GM21367 (cell line): ENCODE results near the gene SLC4A2.
"Not testable (repeated sequence)": the region's sequence is repeated elsewhere in the genome, so short reads cannot be mapped to it uniquely, and the experiment has no call there.

Source experiments
- ATAC-seq: cut with Tn5 transposase; IDR thresholded peaks from one replicate; pipeline ENCODE4 v1.9.1; 2021; ENCODE audit not compliant: unreplicated experiment

SLC4A2 gene

GRCh38 chr7:151025924-151026671, 33.3 kb upstream of the SLC4A2 start:
- ATAC-seq: no peak

- not testable (repeated sequence) for ATAC-seq
Measured at GRCh38 chr7:151026771-151027727, 32.3 kb upstream of the SLC4A2 start.

DNA sequence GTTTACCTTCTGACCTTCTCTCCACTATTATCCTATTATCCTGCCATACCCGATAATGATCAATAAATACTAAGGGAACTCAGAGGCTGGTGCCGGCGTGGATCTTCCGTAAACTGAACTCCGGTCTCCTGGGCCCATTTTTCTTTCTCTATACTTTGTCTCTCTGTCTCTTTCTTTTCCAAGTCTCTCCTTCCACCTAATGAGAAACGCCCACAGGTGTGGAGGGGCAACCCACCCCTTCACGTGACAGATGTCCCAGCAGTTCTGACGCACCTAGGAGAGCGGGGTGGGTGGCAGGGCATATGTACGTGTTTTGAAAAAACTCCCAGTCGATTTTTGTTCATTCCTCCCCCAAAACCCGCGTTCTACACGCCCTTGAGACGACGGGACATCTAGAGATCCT, 31.7 kb upstream of the SLC4A2 start:
- not testable (repeated sequence) for ATAC-seq

DNA sequence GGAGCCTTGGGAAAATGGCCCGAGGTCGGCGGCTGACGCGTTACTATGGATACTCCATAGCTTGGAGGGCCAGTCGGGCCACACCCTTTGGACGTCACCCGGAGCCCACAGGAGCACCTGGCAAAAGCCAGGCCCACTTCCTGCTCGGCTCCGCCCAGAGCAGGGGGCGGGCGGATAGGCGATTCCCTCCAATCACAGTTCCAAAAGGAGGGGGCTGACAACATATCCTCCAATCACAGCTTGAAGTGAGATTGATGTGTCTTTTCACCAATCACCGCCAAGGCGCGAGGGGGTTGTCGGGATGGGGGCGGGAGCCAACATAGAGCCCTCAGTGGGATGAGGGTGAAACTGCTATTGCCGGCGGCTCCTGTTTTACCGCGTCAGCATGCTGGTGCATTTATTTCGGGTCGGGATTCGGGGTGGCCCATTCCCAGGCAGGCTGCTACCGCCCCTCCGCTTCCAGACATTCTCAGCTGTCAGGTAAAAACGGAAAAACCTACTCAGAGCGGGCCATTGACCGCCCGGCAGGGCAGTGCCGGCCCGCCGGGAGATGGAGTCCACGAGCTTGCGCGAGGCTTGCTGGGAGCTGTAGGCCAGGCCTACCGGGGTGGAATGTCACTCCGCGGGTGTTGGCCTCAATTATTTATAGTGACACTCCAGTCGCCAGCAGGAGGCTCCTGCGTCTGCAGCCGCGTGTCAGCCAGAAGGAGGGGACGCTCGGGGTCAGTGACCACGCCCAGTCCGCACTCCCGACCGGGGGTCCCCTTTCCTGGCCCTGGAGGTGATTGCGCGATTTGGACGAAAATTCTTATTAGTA, 31.1 kb upstream of the SLC4A2 start, which contains the start of gene ABCB8:
Gene ABCB8, plus strand, starts transcription at position 320 of the 817 bp plus-strand sequence. Its CDS starts 66 bp downstream, at position 386.
- peak; percentile 95 for ATAC-seq

GRCh38 chr7:151028948-151029501, 30.4 kb upstream of the SLC4A2 start:
- ATAC-seq: no peak

DNA sequence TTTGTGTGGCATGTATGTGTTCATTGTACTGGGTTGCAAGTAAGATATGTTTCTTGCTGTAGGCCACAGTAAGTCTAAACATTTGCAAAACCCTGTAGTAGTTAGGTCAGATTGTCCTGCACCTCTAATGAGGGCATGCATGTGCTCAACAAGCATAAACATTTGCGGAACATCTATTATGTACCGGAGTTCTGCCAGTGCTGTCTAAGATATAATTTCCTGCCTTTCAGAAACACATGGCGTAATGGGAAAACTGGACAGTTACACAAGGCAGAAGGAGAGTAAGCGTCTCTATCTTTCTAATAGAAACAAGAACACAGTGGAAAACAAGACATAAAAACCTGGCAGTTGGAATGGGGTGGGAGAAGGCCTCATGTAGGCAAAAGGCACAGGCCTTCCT, 28.4 kb upstream of the SLC4A2 start:
- no peak for ATAC-seq

- ATAC-seq: no peak
Measured at GRCh38 chr7:151032936-151033863, 26.2 kb upstream of the SLC4A2 start.

DNA sequence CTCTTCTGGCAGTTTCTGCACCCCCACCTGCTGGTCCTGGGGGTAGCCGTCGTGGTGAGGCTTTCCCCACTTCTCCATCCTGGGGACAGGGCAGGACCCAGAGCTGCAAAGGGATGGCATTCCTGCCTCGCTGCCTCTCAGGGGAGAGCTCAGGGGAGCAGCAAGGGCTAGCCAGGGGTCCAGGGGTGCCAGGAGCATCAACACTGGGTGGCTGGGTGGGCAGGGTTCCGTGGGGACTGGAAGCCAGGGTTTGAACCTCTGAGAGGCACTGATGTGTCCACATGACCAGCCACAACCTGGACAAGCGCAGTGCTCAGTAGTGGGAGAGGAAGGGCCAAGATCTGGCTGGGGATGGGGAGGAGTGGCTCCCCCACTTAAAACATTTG, 25.5 kb upstream of the SLC4A2 start:
- ATAC-seq: no peak

GRCh38 chr7:151034312-151035025, 24.9 kb upstream of the SLC4A2 start:
- no peak for ATAC-seq

- ATAC-seq: no peak
Measured at GRCh38 chr7:151035026-151035717, 24.2 kb upstream of the SLC4A2 start.

- ATAC-seq: no peak
Measured at GRCh38 chr7:151035902-151036301, 23.5 kb upstream of the SLC4A2 start.

GRCh38 chr7:151038951-151039849, 20.2 kb upstream of the SLC4A2 start:
- no peak for ATAC-seq

DNA sequence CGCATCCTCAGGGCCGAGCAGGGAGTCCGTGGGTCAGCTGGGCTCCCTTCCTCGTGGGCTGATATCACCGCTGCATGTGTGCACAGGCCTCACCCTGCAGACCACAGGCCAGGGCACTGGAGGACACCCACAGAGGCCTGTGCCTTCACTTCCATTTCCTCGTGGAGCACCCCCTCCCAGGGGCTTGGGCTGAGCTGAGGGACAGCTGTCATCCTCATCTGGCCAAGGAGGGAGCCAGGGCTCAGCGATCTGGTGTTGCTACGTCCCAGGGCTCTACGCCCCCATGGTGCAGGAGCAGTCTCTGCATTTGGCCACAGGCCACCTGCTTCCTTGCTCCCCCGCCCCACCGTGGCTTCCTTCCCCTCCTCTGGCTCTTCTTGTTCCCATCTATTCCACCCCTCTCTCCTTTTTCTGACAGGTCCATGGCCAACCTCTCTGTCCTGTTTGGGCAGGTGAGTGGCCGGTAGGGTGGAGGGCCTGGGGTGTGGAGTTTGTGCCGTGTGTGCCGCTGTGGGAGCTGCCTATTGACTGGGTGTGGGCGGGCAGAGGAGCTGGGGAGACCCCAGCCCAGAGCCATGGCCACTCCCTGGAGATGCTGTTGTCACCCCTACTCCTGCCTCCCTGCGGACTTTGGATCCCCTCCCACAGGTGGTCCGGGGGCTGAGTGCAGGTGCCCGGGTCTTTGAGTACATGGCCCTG, 19.4 kb upstream of the SLC4A2 start:
- ATAC-seq: no peak

- no peak for ATAC-seq
Measured at GRCh38 chr7:151040616-151041375, 18.6 kb upstream of the SLC4A2 start.

GRCh38 chr7:151043449-151043848, 15.9 kb upstream of the SLC4A2 start:
- not testable (repeated sequence) for ATAC-seq

DNA sequence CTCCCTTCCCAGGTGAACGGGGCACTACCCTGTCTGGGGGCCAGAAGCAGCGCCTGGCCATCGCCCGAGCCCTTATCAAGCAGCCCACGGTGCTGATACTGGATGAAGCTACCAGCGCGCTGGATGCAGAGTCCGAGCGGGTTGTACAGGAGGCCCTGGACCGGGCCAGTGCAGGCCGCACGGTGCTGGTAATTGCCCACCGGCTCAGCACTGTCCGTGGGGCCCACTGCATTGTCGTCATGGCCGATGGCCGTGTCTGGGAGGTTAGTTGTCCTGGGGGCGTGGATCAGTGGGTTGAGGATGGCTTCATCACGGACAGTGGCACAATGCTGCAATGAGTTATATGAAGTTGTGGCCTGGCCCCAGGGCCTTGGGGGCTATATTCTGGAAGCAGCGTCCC, 15.4 kb upstream of the SLC4A2 start:
- ATAC-seq: no peak
